ENCODE results near the gene GSPT1.

GRCh38 chr16:11890231-11890965 lies 25.4 kb downstream of the GSPT1 start:
- TF ChIP-seq, protein P1, sequence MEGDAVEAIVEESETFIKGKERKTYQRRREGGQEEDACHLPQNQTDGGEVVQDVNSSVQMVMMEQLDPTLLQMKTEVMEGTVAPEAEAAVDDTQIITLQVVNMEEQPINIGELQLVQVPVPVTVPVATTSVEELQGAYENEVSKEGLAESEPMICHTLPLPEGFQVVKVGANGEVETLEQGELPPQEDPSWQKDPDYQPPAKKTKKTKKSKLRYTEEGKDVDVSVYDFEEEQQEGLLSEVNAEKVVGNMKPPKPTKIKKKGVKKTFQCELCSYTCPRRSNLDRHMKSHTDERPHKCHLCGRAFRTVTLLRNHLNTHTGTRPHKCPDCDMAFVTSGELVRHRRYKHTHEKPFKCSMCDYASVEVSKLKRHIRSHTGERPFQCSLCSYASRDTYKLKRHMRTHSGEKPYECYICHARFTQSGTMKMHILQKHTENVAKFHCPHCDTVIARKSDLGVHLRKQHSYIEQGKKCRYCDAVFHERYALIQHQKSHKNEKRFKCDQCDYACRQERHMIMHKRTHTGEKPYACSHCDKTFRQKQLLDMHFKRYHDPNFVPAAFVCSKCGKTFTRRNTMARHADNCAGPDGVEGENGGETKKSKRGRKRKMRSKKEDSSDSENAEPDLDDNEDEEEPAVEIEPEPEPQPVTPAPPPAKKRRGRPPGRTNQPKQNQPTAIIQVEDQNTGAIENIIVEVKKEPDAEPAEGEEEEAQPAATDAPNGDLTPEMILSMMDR (IDR thresholded peaks at IDR 0.05; ENCODE audit: low read length), result no peak
- TF ChIP-seq EZH2 (optimal IDR thresholded peaks at IDR 0.05; ENCODE audit: low read depth, low read length) (no peak), EZH2phosphoT487 (IDR thresholded peaks at IDR 0.05; ENCODE audit: low read length) (no peak)
